22Rv1 (cell line): ENCODE measurements around the gene TNP1.

Source experiments
- H3K27ac ChIP-seq: fragments of 450-650 bp; 2 replicates; pipeline ENCODE4 v1.5.1; 2017
- ZFX ChIP-seq: fragments of 450-650 bp; IDR thresholded peaks from 2 replicates; pipeline ENCODE4 v1.6.1; 2017; ENCODE audit warnings: antibody characterized with exemption, borderline replicate concordance
- TF ChIP-seq, protein P1 (sequence below): fragments of 450-650 bp; IDR thresholded peaks from 2 replicates; pipeline ENCODE4 v1.5.1; 2017; ENCODE audit warnings: mild to moderate bottlenecking

The TNP1 gene

DNA sequence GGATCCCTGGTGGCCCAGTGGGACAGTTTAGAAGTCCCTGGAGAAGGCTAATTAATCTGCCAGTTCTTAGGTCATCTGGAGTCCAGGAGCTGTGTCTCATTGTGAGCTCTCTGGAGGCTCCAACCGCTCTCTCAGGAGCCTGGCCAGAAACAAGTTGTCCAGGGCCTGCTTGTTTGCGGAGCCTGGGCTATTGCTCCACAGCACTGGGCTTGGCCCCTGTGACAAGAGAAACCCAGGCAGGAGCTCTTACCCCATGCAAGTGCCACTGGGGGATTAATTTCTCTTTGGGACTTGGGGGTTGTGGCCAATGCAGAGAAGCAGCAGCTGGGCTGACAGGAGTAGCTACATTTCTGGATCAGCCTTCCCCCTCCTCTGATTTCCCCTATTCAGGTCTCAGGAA, 24.5 kb upstream of the TNP1 start:
- TF ChIP-seq, protein P1, sequence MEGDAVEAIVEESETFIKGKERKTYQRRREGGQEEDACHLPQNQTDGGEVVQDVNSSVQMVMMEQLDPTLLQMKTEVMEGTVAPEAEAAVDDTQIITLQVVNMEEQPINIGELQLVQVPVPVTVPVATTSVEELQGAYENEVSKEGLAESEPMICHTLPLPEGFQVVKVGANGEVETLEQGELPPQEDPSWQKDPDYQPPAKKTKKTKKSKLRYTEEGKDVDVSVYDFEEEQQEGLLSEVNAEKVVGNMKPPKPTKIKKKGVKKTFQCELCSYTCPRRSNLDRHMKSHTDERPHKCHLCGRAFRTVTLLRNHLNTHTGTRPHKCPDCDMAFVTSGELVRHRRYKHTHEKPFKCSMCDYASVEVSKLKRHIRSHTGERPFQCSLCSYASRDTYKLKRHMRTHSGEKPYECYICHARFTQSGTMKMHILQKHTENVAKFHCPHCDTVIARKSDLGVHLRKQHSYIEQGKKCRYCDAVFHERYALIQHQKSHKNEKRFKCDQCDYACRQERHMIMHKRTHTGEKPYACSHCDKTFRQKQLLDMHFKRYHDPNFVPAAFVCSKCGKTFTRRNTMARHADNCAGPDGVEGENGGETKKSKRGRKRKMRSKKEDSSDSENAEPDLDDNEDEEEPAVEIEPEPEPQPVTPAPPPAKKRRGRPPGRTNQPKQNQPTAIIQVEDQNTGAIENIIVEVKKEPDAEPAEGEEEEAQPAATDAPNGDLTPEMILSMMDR, result no peak
- TF ChIP-seq ZFX, result no peak
- no peak overlapping the region for H3K27ac ChIP-seq

DNA sequence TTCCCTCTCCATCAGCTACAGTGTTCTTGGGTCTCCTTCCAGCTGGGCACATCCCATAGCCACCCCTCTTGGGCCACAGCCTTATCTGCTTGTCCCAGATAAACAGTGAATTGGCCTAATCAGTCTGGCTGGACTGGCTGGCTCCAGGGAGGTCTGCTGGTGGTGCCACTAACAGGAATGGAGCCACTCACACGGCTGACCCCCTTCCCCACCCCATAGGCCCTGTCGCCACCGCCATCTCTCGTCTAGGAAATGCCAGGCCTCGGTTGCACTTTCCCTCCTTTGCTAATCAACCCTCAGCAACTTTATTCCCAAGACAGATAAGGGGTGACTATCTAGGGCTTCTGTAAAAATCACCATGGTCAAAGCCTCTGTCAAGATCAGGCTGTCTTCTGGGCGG, 23.0 kb upstream of the TNP1 start:
- TF ChIP-seq ZFX, result no peak
- TF ChIP-seq, protein P1, result no peak
- H3K27ac ChIP-seq, result no peak overlapping the region

DNA sequence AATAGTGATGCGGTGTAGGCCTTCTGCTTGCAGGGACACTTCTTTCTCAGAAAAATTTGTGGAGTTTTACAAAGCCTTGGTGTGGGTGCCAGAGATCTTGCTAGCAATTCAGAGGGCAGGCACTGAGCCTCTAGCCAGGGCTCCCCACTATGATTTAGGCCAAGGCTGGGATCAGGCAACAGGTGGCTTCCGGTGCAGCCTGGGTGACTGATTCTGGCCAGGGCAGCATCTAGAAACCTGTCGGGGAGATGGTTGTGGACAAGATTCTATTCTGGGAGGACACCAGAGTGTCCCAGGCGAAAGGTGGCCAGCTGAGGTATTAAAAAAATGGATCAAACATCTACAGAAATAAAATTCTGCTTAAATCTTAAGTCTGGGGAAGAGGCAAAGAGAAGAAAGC, 21.5 kb upstream of the TNP1 start:
- no peak overlapping the region for H3K27ac ChIP-seq
- TF ChIP-seq, protein P1, result no peak
- no peak for TF ChIP-seq ZFX

DNA sequence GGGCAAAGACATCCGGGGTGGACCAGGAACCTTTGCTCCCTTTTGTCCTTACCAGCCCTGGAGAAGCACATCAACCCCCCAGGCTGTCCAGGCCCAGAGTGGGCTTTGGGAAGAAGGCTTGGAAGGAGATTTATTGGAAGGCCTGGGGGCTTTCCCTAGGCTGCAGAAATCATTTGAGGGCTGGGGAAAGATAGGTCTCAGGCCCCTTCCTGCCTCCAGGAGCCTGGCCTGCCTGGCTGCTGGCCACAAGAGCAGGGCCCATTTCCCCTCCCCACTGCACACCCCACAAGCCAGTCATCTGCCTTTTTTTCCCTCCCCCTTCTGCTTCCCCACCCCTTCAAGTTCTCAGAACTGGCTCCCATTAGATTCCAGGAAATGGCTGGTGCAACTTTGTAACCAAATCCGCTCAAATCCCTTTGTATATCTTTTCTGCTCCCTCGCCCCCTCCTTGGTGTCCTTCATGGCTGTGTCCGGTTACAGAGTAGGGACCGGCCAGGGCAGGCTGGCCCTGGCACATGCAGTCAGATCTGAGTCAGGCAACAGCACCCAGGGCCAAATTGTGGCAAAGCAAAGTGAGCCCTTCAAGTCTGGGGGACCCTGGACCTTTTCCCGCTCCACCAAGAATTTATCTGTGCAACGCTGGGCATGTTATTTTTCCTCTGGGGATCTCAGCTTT, 20.8 kb upstream of the TNP1 start:
- no peak for TF ChIP-seq ZFX
- TF ChIP-seq, protein P1, result no peak
- no peak overlapping the region for H3K27ac ChIP-seq

DNA sequence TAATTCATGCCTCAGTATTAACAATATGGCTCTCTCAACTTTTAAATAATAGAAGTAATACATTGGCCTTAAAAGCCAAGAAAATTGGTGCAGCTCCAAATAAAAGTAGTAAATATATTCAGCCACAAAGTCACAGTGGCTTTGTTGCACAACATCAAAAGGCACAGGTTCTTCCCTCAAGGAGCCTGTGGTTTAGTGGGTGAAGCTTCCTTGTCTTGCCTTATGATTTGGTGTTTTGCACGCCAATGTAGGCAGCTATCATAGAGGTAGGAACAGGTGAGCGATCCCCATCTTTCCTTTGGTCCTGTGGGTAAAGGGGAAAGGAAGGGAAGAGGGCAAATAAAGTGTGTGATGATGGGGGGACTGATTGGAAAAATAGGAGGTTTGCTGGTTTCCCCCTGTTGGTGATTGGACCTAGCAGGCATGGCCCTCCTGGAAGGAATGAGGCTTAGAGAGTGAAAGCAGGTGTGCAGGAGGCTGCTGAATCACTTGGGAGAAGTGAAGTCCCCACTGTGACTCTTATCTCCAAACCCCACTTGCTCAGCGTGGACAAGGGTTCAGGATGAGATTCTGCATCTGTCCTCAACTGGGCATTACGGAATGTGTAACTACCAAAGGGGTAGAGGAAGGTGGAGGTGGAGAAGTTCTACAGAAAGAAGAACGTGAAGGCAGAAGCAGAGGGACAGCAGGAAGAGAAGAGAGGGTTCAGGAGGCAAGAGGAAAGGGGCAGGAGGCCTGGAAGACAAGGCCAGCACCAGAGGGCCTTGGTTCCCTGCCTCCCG, 20.1 kb upstream of the TNP1 start:
- TF ChIP-seq, protein P1, result no peak
- TF ChIP-seq ZFX, result no peak
- H3K27ac ChIP-seq, result no peak overlapping the region

DNA sequence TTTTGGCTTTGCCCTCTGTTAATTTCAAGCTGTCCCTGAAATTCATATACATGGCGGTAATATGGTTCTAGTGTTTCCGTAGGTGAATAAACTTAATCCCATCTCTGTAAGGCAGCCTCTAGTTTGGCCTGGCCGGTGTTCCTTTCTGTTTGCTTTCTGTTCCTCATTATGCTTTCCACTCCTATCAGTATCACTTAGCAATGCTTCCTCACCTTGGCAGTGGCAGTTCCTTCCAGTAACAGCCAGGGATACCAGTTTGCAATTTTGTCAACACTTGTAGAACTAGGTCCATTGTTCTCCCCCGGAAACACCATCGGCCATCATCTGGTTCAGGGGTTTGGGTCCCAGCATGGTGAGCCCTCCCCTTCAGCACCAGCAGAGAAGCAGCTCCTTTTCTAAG, 18.2 kb upstream of the TNP1 start:
- H3K27ac ChIP-seq, result no peak overlapping the region
- TF ChIP-seq, protein P1, result no peak
- no peak for TF ChIP-seq ZFX

DNA sequence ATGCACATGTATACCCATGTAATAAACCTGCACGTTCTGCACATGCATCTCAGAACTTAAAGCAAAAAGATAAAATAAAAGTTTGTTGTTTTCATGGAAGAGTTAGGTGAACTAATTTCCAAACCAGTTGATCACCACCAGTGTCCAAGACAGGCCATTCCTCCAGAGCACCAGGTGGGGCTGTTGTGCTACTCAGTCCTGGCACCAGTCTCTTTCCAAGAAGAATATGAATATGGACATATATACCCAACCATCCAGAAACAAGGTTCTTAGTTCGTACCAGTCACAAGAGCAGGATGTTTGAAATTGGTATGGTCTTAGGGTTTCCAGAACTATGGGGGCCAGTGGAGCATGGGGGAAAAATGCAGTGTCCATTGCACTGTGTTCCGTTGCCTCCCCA, 17.2 kb upstream of the TNP1 start:
- no peak overlapping the region for H3K27ac ChIP-seq
- TF ChIP-seq, protein P1, result peak; percentile 28
- TF ChIP-seq ZFX, result no peak
